ENCODE results near the gene ACKR2.

ACKR2 gene

GRCh38 chr3:42894698-42895579 lies 85.7 kb downstream of the ACKR2 start:
- DNase-seq, result no peak

GRCh38 chr3:42895580-42895868 lies 86.3 kb downstream of the ACKR2 start:
- DNase-seq, result no peak

- DNase-seq, result no peak
These were observed 89.8 kb downstream of the ACKR2 start for GRCh38 chr3:42898896-42899675.

- no peak for DNase-seq
These were observed 91.2 kb downstream of the ACKR2 start for GRCh38 chr3:42900226-42901072.

- no peak for DNase-seq
These were observed 91.8 kb downstream of the ACKR2 start for GRCh38 chr3:42901073-42901415.

- DNase-seq, result no peak
These were observed 93.0 kb downstream of the ACKR2 start for GRCh38 chr3:42902257-42902656.

- no peak for DNase-seq
These were observed 94.8 kb downstream of the ACKR2 start for GRCh38 chr3:42904076-42904475.

- no peak for DNase-seq
These were observed 96.5 kb downstream of the ACKR2 start for GRCh38 chr3:42905740-42906069.

- DNase-seq, result no peak
These were observed 97.0 kb downstream of the ACKR2 start, which contains the start of gene ZNF662 for GRCh38 chr3:42906070-42906847. Gene ZNF662, plus strand, starts transcription at chr3:42906142. Its CDS starts 1,973 bp downstream, at chr3:42908115.

- DNase-seq, result no peak
These were observed 97.6 kb downstream of the ACKR2 start for GRCh38 chr3:42906848-42907183.

- DNase-seq, result no peak
These were observed 99.4 kb downstream of the ACKR2 start for GRCh38 chr3:42908675-42909074.

GRCh38 chr3:42911551-42911950 lies 102.3 kb downstream of the ACKR2 start:
- DNase-seq, result no peak

GRCh38 chr3:42914771-42915515 lies 105.7 kb downstream of the ACKR2 start:
- no peak for DNase-seq

All from AML-193 (cell line).